NCI-H345 treated with DMSO at 0.1 percent for 48 hours (cell line): Measurements from ENCODE around the gene GAL.
A peak's percentile ranks its signal among the peaks of the same experiment; 100 is the strongest.

ENCODE experiments used
- DNase-seq: peaks from one replicate; lab custom pipeline; 2025; ENCODE audit not compliant: unreplicated experiment; lab: John Stamatoyannopoulos, UW

The GAL gene

DNA sequence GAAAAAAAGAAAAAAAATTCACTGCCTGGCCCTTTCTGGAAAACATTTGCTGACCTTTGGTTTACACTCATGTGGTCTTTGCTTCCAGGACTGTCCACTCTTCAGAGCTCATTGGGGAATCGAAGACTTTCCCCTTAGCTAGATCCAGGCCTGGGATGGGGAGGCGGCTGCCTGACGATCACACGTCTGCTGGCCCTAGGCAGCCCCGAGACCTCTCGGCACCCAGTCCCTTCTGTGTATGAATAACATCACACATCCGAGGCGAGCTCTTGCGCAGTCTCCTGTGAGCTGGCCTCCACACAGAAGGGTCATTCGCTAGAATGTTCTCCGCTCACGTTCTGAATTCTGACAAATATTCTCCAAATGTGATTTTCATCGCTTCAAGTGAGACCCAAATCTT, 25.7 kb upstream of the GAL start:
- no peak for DNase-seq

DNA sequence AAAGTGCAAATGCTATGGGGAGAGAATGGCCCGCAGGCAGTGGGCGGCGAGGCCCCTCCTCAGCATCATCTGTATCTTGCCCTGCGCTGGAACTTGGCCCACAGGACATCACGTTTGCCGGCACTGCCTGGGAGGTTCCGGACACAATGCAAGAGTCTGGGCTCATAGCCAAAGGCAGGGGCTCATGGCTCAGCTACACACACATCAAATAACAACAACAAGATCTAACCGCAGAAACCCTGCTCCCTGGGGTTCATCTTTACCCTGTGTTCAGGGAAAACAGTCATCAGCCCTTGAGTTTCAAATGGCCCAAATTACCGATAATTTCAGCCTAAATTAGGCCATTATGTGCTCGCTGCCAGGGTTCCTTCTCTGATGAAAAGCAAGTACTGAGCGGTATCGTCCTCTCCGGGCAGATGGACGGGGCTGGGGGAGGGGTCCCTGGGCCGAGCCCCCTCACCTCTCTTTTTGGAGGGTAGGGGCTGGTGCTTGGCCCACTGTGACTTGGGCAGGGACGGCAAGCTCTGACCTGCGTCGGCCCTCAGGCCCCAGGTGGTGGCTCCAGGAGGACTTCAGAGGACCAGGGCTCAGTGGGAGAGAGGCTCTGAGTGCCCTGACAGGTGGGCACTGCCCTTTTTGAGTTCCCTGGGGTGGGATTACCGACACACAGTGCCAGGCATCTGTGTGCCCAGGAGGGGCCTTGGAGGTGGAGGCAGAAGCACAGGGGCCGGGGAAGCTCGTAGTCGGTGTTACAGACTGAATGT, 25.0 kb upstream of the GAL start:
- peak; percentile 97 for DNase-seq

DNA sequence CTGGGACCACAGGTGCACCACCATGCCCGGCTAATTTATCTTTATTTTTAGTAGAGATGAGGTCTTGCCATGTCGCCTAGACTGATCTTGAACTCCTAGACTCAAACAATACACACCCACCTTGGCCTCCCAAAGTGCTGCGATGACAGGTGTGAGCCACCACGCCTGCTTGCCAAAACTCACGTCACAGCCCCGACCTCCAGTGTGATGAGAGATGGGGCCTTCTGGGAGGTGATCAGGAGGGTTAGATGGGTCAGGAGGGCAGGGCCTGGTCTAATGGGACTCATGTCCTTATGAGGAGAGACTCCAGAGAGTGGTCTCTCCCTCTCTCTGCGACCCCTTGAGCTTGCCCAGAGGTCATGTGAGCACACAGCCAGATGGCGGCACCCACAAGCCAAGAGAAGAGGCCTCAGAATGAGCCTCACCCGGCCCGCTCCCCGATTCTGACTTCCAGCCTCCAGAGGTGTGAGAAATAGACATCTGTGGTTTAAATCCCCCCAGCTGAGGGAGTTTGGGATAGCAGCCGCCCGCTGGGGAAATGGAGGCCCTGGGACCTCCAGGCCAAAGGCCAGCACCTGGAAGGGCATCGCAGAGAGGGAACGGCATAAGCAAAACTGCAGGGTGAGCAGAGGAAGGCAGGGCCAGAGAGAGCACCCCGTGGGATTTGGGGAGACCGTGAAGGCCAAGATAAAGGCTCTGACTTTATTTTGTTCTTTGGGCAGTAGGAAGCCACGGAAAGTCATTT, 24.1 kb upstream of the GAL start:
- no peak for DNase-seq

DNA sequence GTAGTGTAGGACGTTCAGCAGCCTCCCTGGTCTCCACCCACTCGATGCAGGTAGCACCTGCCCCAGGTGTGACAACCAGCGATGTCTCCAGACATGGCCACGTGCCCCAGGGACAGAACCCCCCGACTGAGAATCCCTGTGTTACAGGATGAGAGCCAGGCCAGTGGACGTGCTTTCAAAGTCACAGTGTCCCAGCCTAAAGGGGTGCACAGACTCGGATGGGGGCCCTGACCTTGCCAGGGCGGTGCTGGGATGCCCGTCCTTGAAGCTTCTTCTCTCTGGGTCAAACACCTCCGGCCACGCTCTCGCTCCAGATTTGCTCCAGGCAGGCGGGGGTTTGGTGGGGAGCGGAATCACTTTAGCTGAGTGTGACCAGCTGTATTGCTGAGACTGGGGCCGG, 23.3 kb upstream of the GAL start:
- DNase-seq: no peak

DNA sequence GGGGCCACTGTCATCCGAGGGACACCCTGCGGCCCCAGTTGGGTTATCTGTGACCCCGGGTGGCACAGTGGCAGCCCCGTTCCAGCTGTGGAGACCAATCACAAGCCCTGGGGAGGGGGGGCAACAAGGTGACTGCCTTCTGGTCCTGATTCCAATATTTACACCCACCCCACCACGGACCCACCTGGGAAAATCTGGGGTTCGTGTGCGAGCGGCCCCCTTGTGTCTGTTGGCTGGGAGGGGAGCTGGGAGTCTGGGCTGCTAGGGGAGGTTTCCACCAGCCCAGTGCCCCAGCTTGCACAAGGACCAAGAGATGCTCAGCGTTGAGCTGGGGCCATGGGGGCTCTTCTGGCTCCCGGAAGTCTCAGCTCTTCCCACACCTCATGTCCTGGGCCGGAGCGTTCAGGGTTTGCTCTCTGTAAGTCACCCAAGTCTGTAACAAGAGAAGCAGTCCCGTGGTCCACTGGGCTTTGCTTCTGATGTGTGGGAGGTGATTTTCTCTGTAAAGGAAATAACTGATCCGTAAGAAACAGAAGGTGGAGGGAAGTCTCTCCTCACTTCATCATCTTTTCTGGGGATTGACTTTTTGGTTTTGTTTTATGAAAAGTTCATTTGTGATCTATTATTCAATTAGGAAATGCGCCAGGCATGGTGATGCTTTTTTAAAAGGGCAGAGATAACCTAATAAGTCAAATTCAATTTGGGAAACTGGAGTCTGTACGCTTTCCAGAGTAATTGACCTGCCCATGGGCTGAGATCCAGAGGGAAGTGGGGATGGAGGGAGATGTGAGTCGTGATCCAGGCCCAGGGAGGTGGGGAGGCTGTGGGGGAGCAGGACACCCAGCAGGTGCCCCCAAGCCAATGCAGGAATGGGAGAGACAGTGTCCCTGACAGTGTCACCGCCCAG, 22.4 kb upstream of the GAL start:
- DNase-seq: no peak

DNA sequence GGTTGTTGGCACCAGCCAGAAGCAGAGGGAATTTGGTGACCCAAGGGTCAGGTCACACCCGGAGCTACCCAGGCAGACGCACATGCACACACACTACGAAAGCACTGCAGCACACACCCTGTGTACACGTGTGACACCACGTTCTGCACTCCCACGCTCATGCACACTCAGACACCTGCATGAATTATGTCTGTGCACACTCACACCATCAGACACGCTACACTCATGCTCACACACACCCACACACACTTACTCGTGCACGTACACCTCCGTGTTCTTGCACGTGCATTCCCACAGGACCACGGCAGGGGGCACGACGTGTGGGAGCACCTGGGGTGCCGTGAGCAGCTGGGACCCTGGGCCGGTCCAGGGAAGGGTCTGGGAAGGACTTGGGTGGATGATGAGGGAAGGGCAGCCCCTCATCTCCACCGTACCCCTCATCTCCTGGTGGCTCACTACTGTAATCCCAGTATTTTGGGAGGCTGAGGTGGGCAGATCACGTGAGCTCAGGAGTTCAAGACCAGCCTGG, 20.8 kb upstream of the GAL start:
- DNase-seq: no peak

- no peak for DNase-seq
Measured at GRCh38 chr11:68664141-68664540, 20.2 kb upstream of the GAL start.

GRCh38 chr11:68664906-68665305, 19.4 kb upstream of the GAL start:
- no peak for DNase-seq

DNA sequence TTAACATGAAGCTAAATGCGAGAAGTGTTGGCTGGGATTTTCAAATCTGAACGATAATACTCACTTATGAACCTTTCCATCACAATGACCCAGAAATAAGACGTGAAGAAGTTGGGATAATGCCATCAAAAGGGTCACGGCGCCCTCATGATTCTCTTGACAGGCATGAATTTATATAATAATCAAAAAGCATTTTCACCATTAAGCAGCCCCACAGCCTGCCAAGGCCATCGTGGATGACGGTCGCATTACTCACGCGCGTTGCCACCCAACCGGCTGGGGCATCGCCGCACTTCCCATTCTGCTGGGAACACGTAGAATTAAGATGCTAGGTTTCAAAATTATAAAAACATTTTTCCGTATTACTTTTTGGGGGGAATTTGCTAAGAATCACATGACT, 18.9 kb upstream of the GAL start:
- DNase-seq: no peak

DNA sequence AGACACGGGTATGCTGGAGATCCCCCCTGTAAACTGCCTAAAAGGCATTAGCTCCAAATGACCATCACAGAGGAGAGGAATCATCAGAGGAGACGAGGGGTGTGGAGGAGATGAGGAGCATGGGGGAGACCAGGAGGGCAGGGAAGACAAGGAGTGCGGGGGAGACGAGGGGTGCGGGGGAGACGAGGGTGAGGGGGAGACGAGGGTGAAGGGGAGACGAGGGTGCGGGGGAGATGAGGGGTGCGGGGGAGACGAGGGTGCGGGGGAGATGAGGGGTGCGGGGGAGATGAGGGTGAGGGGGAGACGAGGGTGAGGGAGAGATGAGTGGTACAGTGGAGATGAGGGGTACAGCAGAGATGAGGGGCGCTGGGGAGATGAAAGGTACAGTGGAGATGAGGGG, 17.5 kb upstream of the GAL start:
- DNase-seq: no peak

DNA sequence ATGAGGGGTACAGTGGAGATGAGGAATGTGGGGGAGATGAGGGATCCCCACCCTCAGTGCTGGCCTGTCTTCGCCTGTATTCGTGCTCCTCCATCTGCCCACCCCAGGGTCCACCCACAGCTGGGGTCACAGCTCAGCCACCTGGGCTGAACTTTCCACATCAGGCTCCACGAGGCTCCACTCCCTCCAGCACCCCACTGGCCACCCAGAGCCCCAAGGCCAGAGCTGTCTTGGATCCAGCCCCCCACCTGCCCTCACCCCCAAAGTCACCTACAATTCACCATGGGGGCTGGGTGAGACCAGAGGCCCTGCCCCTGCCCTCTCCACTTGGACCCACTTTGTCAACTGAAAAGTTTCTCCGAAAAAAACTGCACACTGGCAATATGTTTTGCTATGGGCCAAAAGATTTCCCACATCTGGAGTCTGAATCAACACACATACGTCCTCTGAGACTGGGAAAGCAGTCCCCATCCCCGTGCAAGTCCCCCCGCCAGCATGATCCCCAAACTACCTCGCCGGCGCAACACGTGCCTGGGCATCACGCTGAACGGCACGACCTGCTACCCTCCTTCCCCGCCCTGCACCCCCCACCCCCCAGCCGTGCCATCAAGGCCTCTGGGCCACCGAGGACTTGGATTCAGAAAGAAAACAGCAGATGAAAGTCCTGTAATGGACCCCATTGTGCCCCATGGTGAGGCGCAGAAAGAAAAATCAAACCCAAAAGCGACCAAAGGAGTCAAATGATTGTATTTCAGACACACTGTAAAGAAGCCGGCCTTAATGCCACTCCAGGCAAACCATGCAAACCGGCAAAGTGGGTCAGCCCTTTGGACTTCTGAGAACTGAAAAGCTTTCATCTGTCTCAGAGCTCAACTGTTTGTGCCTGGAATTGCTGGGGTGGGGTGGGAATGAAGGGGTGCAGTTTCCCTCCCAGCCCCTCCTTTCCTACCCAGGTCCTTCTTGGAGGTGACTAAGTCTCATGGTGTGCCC, 16.5 kb upstream of the GAL start:
- no peak for DNase-seq

DNA sequence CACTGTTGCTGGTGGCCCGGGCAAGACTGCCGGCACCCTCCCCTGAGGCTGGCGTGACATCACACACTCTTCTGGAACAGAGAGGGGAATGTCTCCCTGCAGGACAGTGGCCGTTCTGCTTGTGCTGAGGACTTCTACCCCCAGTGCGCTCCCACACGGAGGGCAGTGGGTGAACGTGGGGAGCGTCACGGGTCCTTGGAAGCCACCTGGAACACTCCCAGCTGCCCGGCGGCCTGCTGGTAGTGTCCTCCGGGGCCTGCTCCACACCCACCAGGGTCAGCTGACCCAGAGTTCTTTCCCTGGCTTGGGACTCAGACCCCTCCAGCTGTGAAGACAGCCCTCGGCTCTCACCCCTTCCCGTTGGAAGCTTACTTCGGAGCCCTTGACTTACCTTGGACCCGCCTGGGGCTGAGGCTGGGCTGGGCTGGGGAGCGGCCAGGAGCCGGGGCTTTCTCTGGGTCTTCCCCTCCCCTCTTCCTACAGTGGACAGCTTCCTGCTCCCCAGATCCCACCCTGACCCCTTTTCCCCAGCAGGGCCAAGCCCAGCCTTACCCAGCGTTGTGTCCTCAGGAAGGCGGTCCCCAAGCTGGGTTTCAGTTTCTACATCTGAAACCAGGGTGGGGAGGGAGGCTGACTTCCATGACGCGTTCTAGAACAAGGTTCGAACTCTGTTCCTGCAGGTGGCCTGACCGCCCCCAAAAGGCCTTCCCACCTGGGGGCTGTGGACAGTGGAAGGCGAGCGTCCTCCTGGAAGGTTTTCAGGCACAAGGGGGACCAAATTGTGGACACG, 14.8 kb upstream of the GAL start:
- DNase-seq: no peak

- DNase-seq: no peak
Measured at GRCh38 chr11:68670208-68670992, 13.9 kb upstream of the GAL start.

DNA sequence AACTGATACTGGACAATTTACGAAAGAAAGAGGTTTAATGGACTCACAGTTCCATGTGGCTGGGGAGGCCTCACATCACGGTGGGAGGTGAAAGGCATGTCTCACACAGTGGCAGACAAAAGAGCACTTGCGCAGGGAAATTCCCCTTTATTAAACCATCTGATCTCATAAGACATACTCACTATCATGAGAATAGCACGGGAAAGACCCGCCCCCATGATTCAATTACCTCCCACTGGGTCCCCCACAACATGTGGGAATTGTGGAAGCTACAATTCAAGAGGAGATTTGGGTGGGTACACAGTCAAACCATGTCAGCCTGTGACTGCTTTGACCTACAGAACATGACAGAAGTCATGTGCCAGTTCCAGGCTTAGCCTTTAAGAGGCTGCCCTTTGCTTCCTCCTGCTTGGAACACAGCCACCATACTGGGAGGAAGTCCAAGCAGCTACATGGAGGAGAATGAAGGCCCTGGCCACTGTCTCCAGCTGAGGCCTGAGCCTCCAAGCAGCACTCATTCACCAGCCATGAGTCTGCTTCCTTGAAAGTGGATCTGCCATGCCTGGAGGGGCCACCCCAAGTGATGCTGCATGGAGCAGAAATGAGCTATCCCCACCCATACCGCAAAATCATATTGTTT, 10.9 kb upstream of the GAL start:
- no peak for DNase-seq

DNA sequence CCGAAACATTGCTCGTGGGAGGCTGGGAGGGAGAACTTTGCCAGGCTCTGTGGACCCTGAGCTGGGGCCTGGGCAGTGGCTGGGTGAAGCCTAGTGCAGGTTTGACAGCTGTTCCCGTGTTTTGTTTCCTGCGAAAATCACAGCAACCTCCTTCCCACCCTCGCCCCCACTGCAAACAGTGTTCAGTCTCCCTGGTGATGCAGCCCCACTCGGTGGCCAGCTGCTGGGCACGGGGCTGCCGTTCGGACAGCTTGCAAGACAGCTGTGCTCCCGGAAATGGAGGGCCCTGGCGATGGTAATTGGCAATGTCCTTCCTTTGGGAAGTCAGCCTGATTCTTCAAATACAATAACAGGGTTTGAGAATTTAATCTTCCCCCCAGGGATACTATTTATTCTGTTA, 10.4 kb upstream of the GAL start:
- no peak for DNase-seq

- no peak for DNase-seq
Measured at GRCh38 chr11:68674461-68674860, 9.9 kb upstream of the GAL start.

DNA sequence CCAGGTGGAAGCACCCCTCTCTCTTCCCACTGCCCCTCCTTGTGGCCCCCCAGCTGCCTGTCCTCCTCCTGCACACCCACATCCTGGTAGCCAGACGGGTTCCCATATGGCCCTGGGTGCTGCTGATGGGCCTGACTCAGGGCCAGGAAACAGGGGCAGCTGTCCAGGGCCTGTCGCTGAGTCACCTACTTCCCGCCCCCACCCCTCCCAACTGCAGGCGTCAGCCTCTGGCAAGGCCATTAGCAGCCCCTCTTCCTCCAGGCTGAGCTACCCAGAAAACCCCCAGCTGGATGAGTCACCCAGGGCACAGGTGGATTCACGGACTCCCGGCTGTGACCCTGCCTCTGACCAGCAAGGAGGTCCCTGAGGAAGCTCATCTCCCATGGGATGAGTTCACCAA, 6.9 kb upstream of the GAL start:
- DNase-seq: no peak

- no peak for DNase-seq
Measured at GRCh38 chr11:68678031-68678441, 6.3 kb upstream of the GAL start.
